Measurements from ENCODE around the gene GPT2.

- TF ChIP-seq CTCF (IDR thresholded peaks at IDR 0.05) (no peak), ZFX (IDR thresholded peaks at IDR 0.05; ENCODE audit: borderline replicate concordance) (no peak)
Measured at GRCh38 chr16:46850619-46851555, 33.3 kb upstream of the GPT2 start.
